ENCODE measurements around the gene RAMP3.
A peak's percentile ranks its signal among the peaks of the same experiment; 100 is the strongest.

RAMP3 gene

DNA sequence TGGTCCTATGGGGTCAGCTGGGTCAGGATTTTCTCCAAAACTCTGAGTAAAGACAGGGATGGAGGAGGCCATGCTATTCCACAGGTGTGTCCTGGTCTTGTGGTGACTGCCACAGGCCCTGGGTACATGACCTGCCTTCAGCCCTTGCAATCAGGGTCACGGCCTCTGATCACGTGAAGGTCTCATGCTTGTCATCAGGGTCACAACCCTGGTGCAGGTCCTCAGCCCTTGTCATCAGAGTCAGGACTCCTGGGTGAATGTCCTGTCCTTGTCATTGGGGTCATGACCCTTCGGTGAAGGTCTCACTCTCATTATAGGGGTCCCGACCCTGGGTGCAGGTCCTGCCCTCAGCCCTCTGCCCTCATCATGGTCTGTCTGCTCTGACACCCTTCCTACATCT, 24.2 kb upstream of the RAMP3 start:
- TF ChIP-seq, protein P1, sequence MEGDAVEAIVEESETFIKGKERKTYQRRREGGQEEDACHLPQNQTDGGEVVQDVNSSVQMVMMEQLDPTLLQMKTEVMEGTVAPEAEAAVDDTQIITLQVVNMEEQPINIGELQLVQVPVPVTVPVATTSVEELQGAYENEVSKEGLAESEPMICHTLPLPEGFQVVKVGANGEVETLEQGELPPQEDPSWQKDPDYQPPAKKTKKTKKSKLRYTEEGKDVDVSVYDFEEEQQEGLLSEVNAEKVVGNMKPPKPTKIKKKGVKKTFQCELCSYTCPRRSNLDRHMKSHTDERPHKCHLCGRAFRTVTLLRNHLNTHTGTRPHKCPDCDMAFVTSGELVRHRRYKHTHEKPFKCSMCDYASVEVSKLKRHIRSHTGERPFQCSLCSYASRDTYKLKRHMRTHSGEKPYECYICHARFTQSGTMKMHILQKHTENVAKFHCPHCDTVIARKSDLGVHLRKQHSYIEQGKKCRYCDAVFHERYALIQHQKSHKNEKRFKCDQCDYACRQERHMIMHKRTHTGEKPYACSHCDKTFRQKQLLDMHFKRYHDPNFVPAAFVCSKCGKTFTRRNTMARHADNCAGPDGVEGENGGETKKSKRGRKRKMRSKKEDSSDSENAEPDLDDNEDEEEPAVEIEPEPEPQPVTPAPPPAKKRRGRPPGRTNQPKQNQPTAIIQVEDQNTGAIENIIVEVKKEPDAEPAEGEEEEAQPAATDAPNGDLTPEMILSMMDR (conservative IDR thresholded peaks at IDR 0.05), result no peak
- H3K27ac ChIP-seq, result no peak overlapping the region

DNA sequence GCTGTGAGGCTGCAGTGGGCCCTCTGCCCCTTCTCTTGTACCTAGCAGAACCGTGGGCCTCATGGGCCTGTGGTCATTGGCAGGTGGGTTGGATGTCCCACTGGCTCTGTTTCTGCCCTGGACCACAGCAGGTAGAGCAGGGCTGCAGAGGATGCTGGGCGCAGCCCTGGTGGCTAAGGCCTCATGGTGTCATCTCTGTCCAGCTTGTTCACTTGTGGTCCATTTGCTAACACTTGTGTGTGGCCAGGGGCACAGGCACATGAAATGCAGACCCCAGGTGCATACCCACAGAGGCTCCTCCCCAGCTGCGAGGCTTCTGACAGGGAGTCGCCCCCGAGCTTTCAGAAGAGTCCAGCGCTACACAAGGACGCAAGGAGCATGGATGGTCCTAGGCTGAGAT, 23.7 kb upstream of the RAMP3 start:
- H3K27ac ChIP-seq, result no peak overlapping the region
- TF ChIP-seq, protein P1 (conservative IDR thresholded peaks at IDR 0.05), result no peak

DNA sequence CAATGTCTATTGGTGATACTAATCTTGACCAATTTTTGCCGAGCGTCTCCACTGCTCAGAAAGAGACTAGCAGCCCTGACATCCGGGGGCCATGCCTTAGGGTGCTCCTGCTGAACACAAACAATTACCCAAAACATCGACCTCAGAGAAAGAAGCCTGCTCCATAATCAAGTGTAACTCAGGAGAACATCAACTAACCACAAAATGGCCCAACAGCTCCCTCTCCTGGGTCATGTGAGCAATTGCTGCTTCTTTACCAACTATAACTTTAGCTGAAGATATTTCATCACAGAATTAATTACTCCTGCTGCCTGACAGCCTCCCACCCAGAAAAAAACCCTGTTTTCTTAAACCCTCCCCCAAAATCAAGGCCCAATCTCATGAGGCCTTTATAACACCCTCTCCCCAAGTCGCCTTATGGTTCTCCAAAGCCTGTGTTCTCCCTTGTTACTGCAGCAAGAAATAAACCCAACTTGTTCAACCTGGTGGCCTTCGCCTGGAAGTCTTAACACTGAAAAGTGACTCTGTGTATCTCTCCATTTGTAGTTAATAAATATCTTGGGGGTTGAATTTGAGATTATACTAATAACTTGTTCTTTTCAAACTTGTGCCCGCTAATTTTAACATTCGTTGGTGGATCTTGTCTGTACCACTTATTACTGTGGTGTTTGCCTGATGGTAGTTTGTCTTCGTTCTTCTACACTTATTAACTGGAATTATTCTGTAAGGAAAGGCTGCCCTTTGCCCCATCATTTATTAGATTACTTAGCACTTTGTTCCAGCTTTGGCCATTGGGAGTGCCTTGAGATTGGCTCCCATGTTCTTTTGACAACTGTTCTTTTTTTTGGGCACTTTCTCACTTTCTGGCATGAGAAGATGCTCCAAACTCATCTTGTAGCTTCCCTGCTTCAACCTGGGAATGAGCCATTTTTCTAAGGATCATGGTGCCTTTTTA, 21.2 kb upstream of the RAMP3 start:
- TF ChIP-seq, protein P1 (conservative IDR thresholded peaks at IDR 0.05), result peak; percentile 95
- no peak overlapping the region for H3K27ac ChIP-seq

DNA sequence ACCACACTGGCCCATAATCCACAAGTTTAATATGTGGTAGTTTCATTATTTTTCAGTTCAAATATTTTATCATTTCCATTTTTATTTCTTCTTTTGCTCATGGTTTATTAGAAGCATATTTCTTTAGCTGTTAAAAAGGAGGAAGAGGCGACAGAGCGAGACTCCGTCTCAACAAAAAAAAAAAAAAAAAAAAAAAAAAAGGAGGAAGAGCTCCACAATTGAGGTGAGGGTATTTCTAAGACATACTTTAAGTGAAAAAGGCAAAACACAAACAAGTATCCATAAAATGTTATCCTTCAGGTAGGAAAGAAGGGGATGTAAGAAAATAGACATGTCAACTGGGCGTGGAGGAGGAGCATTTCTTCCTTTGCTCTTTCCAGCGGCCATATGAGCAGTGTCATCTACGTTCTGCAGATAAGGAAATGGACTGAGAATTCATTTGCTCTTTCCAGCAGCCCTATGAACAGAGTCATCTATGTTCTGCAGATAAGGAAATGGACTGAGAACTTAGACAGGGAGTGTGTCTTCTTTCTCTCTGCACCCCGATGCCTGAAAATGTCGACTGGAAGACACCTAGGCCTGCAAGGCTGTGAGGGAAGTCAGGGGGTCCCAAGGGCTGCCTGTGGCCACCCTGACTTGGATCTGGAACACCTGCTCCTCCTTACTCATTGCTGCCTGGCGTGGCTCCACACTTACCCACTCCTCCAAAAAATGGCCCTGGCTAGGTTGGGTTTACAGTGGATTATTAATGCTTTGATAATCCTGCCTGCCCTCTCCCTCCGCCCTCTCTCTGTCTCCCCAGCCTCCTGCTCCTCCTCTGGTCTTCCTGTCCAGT, 18.9 kb upstream of the RAMP3 start:
- TF ChIP-seq, protein P1 (conservative IDR thresholded peaks at IDR 0.05), result no peak
- no peak overlapping the region for H3K27ac ChIP-seq

DNA sequence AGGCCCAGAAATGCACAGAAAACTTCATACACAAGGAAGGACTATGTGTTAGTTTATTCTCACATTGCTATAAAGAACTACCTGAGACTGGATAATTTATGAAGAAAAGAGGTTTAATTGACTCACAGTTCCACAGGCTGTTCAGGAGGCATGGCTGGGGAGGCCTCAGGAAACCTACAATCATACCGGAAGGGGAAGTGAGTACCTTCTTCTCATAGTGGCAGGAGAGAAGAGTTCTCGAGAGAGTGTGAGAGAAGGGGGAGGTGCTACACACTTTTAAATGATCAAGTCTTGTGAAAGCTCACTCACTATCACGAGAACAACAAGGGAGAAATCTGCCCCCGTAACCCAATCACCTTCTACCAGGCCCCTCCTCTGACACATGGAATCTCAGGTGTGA, 16.8 kb upstream of the RAMP3 start:
- TF ChIP-seq, protein P1 (conservative IDR thresholded peaks at IDR 0.05), result no peak

GRCh38 chr7:45143616-45144015, 14.0 kb upstream of the RAMP3 start:
- no peak overlapping the region for H3K27ac ChIP-seq
- TF ChIP-seq, protein P1 (conservative IDR thresholded peaks at IDR 0.05), result no peak

More for the DNA sequence above, 16.8 kb upstream of the RAMP3 start:
- no peak overlapping the region for H3K27ac ChIP-seq

DNA sequence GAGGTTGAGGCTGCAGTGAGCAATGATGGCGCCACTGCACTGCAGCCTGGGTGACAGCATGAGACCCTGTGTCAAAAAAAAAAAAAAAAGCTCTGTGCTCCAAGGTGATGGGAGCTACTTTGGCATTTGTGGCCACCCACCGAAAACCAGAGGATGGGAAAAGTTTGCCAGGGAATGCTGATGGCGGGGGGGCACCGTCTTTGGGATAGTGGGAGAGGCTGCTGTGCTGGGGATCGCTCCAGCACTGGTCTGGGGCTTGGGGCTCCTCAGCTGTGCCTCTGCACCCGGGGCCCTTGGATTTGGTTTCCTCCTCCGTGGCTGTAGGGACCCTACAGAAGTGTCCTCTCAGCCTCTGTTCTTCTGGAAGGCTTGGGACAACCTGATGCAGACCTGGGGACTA, 11.7 kb upstream of the RAMP3 start:
- no peak overlapping the region for H3K27ac ChIP-seq
- TF ChIP-seq, protein P1 (conservative IDR thresholded peaks at IDR 0.05), result no peak

Data from VCaP (cell line).